Nucleus accumbens (tissue), 56 donors: Measurements from ENCODE around the gene SDK1.

ENCODE experiments used
- DNase-seq, 56 donors: peaks; one replicate each; lab custom pipeline; 2025; lab: John Stamatoyannopoulos, UW

Gene SDK1

DNA sequence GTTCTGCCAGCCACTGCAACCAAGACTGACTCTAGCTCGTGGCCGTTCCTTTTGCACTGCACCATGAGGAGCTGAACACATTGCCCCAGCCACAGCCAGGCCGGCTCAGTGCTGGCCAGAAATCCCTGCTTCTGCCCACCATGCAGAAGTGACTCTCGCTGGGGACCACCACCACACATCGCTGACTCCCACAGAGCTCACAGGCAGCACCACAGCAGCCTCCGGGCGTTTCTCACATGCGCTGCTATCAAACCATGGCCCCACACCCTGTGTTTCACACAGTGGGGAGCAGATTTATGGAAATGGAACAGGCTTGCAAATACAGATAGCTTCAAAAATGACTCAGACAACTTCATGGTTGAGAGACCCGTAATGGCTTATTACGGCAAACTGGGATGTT is 15.4 kb upstream of the SDK1 start:
- no peak for DNase-seq

DNA sequence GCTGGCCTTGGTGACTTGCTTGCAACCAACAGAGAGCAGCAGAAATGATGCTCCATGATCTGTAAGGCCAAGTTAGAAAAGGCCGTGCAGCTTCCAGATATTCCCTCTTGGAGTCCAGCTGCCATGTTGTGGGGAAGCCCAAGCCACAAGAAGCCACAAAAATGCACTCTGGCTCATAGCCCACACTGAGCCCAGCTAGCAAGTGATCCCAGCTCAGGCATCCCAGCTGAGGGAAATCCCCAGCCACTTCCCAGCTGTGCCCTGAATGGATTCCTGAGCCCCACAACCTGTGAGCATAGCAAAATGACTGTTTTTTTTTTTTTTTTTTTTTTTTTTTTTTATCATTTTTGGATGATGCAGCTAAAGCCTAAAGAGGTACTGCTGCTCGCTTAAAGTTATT is 11.1 kb upstream of the SDK1 start:
- no peak for DNase-seq

GRCh38 chr7:3292694-3293093 is 8.4 kb upstream of the SDK1 start:
- DNase-seq = no peak

DNA sequence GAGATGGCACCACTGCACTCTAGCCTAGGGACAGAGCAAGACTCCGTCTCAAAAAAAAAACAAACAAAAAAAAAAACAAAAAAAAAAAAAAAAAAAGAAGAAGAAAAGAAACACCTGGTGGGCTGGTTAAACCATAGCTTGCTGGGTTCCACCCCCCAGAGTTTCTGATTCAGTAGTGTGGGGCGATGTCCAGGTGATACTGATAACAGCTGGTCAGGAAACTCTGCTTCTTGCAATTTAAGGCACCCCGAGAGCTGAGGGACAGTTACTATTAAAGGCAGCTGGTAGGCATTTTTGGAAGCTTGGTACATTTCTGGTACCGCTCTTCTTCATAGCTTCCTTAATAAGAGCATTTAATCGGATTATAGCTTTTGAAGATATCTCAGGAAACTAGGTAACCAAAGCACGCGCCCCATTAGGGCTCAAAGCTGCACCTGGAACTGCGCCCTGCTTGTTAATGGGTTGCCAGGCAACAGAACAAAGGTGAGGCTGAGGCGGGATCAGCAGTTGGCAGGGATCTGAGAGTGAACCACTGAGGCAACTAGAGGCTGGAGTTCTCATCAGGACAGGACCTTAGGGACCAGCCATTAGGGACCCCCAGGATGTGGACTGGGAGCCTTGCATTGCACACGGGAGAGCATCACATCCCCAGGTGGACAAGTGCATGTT is 6.5 kb upstream of the SDK1 start:
- peak in 9 of 56 donors; percentile 7 to 32 (median 19) for DNase-seq

DNA sequence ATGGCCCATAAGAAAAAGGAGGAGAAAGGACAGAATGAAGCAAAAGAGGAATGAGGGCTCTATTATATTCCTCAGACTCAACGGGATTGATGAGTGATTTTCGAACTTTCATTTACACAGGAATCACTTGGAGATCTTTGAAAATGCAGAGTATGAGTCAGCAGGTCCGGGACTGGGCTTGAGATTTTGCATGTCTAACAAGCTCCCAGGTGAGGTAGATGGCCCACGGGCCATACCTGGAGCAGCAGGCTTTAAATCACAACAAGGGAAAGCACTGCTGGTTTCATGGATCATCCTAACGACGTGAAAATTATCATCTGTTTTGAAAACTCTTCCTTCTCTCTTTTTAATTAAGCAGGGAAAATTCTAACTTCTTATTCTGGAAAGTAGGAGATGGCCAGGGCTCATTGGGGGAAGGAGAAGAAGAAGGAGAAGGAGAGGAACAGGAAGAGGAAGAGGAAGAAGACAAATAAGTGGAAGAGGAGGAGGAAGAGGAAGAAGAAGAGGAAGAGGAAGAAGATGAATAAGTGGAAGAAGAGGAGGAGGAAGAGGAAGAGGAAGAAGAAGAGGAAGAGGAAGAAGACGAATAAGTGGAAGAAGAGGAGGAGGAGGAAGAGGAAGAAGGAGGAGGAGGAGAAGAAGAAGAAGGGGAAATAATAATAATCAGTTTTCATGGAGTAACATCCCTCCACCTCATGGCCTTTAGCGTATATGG is 3.8 kb upstream of the SDK1 start:
- DNase-seq = no peak

DNA sequence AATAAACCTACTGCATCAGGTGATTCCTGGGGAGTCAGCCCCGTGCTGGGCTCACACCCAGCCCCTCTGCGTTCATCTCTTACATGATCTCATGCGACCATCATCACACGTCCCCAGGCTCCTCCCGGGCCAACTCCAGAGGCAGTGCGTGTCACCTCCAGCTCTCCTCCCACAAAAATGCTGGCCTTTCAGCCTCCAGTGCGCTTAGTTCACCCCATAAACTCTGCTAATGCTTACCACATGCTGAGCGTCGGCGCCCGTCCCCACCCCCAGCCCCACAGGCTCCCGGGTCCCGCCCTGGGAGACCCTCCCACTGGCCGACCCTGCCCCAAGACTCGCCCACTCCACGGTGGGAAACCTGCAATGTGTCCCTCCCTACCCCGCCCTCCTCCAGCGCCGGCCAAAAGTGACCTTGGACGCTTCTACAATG is 816 bp upstream of the SDK1 start:
- DNase-seq = no peak

- DNase-seq = no peak
These were observed 338 bp downstream of the SDK1 start for GRCh38 chr7:3301449-3301731.

- peak in 13 of 56 donors; percentile 2 to 18 (median 5) for DNase-seq
These were observed 973 bp downstream of the SDK1 start for GRCh38 chr7:3301831-3302618.

- DNase-seq = no peak
These were observed 1.7 kb downstream of the SDK1 start for GRCh38 chr7:3302681-3303320.

GRCh38 chr7:3304131-3304530 is 3.1 kb downstream of the SDK1 start:
- no peak for DNase-seq

GRCh38 chr7:3307435-3307834 is 6.4 kb downstream of the SDK1 start:
- no peak for DNase-seq

GRCh38 chr7:3309140-3309539 is 8.1 kb downstream of the SDK1 start:
- DNase-seq = no peak

DNA sequence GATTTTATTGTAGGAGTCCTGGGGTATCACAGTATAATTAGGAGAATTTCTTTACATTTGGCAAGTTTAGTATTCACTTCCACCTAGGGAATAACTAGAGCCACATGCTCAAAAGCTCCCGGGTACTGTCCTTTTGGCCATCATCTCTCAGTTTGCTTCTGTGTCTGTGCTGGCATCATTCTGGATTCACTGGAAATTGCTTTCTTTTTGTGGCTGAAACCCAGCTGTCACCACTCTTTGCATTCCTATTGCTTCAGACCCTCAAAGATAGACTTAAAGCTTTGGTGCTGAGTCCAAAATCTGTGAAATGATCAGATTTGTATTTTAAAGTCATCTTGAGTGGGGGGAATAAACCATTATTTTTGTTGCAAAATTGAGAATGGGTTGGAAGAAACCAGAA is 8.9 kb downstream of the SDK1 start:
- no peak for DNase-seq

DNA sequence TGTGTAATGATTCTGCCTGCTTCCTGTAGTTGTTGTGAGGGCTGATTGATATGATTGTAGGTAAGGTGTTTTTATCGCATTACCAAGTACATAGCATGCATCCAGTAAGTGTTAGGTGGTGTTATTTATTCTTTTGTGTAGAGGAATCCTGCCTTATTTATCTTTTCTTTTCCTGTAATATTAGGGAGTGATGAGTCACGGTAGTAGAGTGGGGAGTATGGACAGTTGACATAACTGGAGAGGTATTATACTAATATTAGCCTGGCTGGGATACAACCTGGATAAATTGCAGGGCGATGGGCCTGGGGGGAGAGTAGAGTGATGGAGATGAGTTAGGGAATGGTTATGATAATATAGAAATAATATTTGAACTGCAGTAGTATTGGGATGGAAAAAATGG is 9.8 kb downstream of the SDK1 start:
- no peak for DNase-seq

DNA sequence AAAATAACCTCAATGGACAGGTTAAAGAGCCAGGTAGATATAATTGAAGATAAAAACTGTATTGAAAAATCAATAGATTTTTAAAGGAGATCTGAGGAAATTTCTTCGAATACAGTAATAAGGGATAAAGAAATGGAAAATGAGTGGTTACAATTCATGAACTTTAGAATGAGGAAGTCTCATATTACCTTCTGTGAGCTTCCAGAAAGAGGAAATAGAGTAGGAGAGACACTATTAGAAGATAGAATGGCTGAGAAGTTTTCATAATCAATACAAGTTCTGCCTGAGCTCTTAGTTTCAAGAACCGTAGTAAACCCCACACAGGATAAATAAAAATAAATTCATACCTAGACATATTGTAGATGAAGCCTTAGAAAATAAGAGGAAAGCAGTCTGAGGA is 11.5 kb downstream of the SDK1 start:
- DNase-seq = no peak

DNA sequence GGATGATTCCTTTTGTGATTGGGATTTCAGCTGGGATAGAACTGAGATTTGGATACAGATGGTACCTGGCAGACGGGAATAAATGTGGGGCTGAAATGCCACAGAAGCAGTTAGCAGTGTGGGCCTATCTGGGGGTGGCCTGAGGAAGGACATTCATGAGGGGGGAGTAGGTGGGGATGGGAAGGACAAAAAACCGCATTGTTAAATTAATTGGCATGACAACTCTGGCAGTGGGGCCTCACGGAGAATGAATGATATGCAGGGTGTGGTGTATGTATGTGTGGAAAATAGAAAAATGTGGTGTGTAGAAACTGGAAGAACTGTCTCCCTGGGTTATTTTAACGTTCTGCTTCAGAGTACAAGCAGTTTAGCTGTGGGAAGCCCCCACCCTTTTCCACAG is 17.8 kb downstream of the SDK1 start:
- no peak for DNase-seq

DNA sequence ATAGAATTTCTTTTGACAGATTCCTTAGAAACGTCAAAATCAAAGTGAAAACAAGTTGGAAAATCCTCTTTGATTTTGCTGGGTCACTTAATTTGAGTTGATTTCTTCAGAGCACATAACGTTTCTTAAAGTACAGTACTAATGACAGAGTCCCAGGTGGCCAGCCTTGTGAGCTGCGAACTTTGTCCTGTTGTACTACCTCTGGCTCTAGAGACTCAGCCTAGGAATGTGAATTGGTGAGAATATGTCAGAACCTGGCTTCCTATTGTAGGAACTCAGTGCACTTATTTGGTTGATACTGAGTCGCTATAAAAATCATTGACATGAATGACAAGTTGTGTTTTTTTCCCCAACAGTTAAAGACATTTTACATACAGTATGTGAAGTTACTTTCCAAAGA is 20.2 kb downstream of the SDK1 start:
- no peak for DNase-seq

- no peak for DNase-seq
These were observed 20.7 kb downstream of the SDK1 start for GRCh38 chr7:3321745-3322144.

DNA sequence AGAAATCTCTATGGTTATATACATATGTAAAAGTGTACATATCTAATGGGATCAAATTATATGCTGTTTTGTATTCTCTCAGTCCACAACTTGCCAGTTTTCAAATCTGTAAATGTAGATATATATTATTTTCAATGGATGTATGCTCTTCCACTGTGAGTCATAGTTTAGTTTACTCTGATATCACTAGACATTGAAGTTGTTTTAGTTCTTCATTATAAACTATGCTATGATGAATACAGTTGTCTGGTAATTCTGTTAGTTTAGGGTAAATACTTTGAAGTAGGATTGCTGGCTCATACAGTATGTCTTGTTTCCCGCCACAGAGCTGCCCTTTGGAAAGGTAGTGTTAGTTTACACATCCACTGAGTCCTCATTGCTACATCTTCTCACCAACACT is 25.2 kb downstream of the SDK1 start:
- no peak for DNase-seq

DNA sequence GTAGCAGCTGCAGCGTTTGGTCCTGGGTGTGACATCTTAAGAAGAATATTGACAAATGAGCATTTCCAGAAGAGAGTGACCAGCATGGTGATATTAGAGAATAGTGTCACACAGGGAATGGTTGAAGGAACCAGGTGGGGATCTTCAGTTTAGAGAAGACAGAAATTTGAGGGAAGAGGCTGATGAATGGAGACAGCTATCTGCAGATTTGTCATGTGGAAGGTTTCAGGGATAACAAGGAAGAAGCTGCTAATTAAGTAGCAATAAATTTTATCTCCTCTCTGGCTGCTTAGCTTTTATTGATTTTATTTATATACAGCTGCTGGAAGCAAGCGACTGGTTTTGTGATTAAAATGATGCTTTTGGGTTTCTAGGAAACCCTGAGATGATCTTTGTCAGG is 26.0 kb downstream of the SDK1 start:
- DNase-seq = no peak

DNA sequence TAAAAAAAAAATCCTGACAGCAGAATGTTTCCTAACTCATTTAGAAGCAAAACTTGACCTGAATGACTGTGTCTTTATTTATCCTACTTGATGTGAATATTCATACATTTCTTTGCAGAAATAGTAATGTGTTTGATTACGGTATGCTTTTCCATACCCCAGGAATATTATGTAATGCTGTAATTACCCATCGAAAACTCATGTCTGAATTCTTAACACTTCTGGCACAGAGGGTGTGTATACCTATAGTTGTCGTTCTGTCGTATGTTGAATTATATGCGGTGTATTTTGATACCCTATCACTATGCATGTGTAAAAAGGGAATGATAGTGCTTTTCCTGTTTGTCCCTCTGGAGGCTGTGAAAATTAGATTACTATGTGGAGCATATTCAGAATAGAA is 26.6 kb downstream of the SDK1 start:
- DNase-seq = no peak
